HG03045 (cell line): ENCODE measurements around the gene WNT1.

Experiments
- ATAC-seq: cut with Tn5 transposase; IDR thresholded peaks from one replicate; pipeline ENCODE4 v1.9.1; 2021; ENCODE audit warnings: mild to moderate bottlenecking, moderate library complexity; ENCODE audit not compliant: unreplicated experiment

WNT1 gene

DNA sequence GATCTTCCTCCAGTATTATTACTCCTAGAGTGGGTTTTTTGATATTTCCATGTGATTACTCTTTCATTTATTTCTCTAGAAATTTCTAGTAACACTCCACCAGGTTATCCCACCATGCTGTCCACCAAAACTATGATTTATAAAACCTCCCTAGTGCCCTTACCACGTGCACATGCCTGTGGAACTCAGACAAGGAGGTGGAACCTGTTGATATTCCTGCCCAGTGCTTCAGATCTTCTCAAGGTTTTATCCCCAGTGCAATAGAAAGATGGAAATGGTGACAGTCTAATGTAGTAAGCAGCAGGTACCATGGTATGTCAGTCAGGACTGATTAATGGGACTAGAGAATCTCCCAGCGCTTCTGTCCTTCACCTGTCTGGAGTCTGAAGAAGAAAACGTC is 17.3 kb upstream of the WNT1 start:
- ATAC-seq: no peak

GRCh38 chr12:48961331-48961730 is 16.8 kb upstream of the WNT1 start:
- ATAC-seq: no peak

GRCh38 chr12:48961801-48962200 is 16.3 kb upstream of the WNT1 start:
- ATAC-seq: no peak

DNA sequence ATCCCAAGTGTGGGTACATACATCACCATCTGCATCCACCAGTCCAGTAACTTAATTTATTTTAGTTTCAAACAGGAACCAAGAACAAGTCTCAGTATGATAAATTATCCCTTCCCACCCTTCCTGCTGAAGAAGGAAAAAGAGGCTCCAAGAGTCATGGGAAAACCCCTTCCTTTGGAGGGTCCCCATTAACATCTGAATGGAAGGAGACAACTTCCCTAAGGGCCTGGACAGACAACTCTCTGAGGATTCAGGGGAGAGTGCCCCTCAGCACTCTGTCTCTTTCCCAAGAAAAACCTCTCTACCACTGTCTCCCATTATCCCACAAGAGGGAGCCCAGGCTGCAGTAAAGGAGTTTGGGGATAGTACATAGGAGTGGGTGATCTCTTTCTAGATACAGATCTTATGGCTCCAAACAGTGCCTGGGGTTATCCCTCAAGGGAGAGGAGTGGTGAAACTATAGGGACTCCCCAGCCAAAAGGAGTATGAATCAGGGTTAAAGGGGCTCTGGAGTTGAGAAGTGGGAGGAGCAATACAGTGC is 12.8 kb upstream of the WNT1 start:
- ATAC-seq: no peak

GRCh38 chr12:48966177-48966895 is 11.8 kb upstream of the WNT1 start:
- no peak for ATAC-seq

DNA sequence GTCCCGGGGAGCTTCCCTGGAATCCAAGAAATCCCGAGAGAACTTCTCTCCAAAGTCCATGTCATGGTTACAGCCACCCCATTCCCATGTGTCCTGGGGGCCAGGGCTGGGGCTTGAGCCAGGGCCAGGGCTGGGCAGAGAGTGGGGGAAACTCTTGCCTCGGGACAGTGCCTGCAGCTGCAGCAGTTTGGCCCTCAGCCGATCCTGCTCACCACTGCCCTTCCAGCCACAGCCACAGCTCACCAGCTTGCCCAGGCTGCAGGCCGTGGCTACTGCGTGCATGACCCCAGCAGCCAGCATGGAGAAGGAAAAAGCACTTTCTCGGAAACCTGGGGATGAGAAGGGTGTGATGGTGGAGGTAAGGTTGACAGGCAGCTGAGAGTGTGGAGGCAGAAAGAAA is 10.1 kb upstream of the WNT1 start:
- no peak for ATAC-seq

GRCh38 chr12:48968467-48968866 is 9.7 kb upstream of the WNT1 start:
- ATAC-seq: no peak

DNA sequence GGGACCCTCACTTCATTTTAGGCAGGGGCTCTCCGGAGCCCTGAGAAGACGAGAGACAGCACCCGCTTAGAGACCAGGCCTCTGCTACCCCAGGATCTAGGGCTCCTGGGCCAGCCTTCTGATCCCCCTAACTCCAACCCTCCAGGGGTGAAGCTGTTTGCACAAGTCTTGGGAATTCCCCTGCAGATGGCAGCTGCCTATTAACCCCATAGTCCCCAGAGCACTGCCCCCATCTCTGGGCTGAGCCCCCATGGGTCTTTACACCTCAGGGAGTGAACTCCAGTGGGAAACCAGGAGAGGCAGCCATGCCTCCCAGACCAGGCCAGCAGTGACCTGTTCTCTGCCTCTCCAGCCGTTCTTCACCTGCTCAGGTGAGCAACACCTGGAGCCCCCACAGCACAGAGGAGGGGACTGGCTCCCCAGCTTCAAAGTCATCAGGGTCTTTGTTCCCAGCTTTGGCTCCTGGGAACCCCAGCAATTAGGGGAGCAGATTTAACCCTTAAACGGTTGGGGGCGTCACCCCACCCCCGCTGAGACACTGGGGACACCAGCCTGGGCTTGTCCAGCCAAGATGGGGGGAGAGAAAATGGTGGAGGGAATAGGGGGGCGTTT is 8.9 kb upstream of the WNT1 start:
- no peak for ATAC-seq

GRCh38 chr12:48969833-48970701 is 8.1 kb upstream of the WNT1 start:
- no peak for ATAC-seq

GRCh38 chr12:48970702-48971334 is 7.3 kb upstream of the WNT1 start:
- no peak for ATAC-seq

GRCh38 chr12:48972213-48972951 is 5.7 kb upstream of the WNT1 start:
- no peak for ATAC-seq

DNA sequence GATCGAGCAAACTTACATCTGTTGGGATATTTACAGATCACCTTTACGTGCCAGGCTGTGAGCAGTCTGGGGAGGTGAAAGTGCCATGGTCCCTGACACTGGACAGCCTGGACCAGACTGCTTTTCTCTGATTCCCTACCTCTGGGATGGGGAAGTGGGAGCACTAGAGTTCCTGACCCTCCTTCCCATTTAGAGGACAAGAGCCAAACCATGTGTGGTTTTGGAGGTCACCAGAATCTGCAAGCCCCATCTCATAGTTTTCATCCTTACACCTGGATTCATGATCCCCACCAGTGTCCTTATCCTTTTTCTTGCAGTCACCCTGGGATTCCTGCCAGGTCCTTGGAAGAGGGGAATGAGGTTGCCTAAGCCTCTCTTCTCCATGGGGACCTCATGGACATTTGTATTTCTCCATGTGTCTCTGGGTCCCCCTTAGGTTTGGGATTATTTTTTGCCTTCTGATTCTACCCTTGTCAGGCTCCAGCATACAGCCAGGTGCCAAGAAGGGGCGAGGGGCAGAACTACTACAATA is 5.1 kb upstream of the WNT1 start:
- no peak for ATAC-seq

- ATAC-seq: no peak
Observed at GRCh38 chr12:48973531-48973930, 4.6 kb upstream of the WNT1 start.

DNA sequence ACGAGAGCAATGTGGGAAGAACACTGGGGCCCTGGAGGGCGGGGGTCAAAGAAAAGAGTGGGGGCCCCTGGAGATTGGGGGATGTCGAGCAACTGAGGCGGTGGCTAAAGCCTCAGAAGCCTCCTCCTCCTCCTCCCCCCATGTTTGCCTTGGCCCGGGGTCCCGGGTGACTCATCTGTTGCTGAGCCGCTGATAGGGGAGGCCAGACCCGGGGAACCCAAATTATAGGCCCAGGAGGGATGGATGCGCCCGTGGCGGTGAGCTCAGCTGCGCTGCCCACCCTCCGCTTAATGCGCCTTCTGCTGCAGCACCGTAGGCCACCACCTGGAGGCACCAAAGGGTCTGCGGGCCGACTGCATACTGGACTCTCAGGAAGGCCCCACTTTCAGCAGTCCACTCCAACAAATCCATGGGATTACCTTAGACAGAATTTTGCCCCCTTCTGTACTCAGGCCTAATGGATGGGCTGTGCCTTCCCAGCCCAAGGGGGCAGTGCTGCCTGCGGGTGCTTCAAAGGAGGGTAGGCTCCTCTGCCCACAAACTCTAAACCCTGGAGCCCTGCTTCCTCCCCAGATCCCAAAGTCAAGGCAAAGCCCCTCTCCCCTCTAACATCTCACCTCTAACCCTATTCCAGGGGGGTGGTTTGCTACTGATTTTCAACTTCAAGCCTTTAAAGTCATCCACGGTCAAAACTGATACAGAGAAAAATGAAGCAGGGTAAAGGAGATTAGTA is 4.0 kb upstream of the WNT1 start:
- ATAC-seq: no peak

- peak; percentile 64 for ATAC-seq
Observed at GRCh38 chr12:48977290-48978281, 536 bp upstream of the WNT1 start.

DNA sequence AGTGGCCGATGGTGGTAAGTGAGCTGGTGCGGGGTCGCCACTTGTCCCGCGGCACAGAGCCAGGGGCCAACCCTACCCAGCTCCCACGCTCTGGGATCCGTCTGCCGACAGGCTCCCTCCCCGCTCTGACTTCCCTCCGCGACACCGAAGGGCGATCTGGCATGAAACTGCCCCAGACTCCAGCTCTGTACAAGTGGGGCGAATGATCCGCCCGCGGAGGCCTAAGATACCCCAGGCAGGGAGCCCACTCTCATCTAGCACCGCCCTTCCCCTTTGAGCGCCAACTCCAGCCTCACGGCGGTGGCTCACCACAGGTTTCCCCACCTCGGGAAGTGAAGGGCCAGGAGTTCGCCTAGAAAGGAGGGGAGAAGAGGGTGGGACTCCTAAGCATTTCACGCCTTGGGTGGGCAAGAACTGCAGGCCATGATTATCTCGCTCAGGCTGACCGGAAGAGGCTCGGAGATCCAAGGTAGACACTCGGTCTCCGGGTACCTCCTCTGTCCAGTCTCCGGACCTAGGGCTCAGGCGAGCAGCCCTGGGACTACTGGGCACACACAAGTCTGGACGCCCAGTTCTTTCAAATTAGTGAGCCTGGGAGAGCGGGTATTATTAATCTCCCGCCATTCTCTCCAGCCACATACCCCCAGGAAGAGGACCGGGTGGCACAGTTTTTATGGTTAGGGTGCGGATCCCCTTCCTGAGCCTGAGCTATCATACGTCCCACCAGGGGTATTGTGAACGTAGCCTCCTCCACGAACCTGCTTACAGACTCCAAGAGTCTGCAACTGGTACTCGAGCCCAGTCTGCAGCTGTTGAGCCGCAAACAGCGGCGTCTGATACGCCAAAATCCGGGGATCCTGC is 849 bp downstream of the WNT1 start:
- no peak for ATAC-seq

GRCh38 chr12:48979602-48980388 is 1.7 kb downstream of the WNT1 start:
- ATAC-seq: no peak
